Liver (tissue), 9 donors: Measurements from ENCODE around the gene CSTF3. TPM values are rescaled to one million over a fixed set of nuclear protein-coding genes. Genes with fewer than 3 reads are reported as not detected.

ENCODE experiments used
- DNase-seq: peaks from one replicate; pipeline ENCODE4 v3.0.0-alpha.2; 2017; ENCODE audit warnings: low spot score
- H3K27ac ChIP-seq, 2 donors: one replicate each; pipeline ENCODE4 v1.7.0; 2013; ENCODE audit warnings: inconsistent platforms in 2 of 2, low read length in 2 of 2, control low read depth in 1 of 2, low read depth in 1 of 2, mild to moderate bottlenecking in 1 of 2
- H3K27me3 ChIP-seq, 4 donors: one replicate each; pipeline versions ENCODE4 v1.6.1 to v1.7.0; 2013; ENCODE audit warnings: low read length in 3 of 4, inconsistent platforms in 1 of 4, mild to moderate bottlenecking in 1 of 4, moderate library complexity in 1 of 4; ENCODE audit not compliant: control insufficient read depth in 4 of 4, insufficient read depth in 4 of 4
- H3K36me3 ChIP-seq, 4 donors: one replicate each; pipeline versions ENCODE4 v1.6.1 to v1.7.0; 2013; ENCODE audit warnings: low read length in 3 of 4, mild to moderate bottlenecking in 3 of 4, low read depth in 1 of 4, moderate library complexity in 1 of 4; ENCODE audit not compliant: control insufficient read depth in 4 of 4, insufficient read depth in 3 of 4
- H3K4me1 ChIP-seq, 4 donors: one replicate each; pipeline versions ENCODE4 v1.6.1 to v1.7.0; 2013; ENCODE audit warnings: low read length in 3 of 4, mild to moderate bottlenecking in 3 of 4, moderate library complexity in 1 of 4; ENCODE audit not compliant: control insufficient read depth in 4 of 4, insufficient read depth in 4 of 4
- H3K4me3 ChIP-seq, 3 donors: one replicate each; pipeline versions ENCODE4 v1.6.1 to v1.7.0; 2013; ENCODE audit warnings: low read length in 3 of 3, control low read depth in 1 of 3, low read depth in 1 of 3, mild to moderate bottlenecking in 1 of 3
- H3K9ac ChIP-seq, 2 donors: one replicate each; pipeline ENCODE4 v1.7.0; 2013; ENCODE audit warnings: low read length in 2 of 2, mild to moderate bottlenecking in 2 of 2, moderate library complexity in 2 of 2, control low read depth in 1 of 2, low read depth in 1 of 2
- H3K9me3 ChIP-seq, 4 donors: one replicate each; pipeline versions ENCODE4 v1.6.1 to v1.7.0; 2013; ENCODE audit warnings: low read length in 3 of 4; ENCODE audit not compliant: control insufficient read depth in 4 of 4
- ATF3 ChIP-seq: IDR thresholded peaks from 2 replicates; pipeline ENCODE4 v1.6.1; 2016; ENCODE audit warnings: antibody characterized with exemption
- CTCF ChIP-seq: fragments of 150-350 bp; IDR thresholded peaks from 2 replicates; pipeline ENCODE4 v1.5.1; 2017; ENCODE audit warnings: improper control_type of control experiment, low read depth, low read length; ENCODE audit not compliant: missing input control
- EGR1 ChIP-seq, 2 donors: IDR thresholded peaks; 2 replicates each; pipeline ENCODE4 v1.6.1; 2016 to 2018; ENCODE audit warnings: antibody characterized with exemption in 2 of 2, low read depth in 2 of 2
- FOXA1 ChIP-seq: IDR thresholded peaks from 2 replicates; pipeline ENCODE4 v1.6.1; 2016; ENCODE audit warnings: antibody characterized with exemption
- FOXA2 ChIP-seq: IDR thresholded peaks from 2 replicates; pipeline ENCODE4 v1.6.1; 2016; ENCODE audit warnings: antibody characterized with exemption
- GABPA ChIP-seq, 2 donors: IDR thresholded peaks in 1 of 2; conservative IDR thresholded peaks in 1 of 2; 2 replicates each; pipeline ENCODE4 v1.6.1; 2016; ENCODE audit warnings: antibody characterized with exemption in 2 of 2, mild to moderate bottlenecking in 1 of 2, moderate library complexity in 1 of 2
- HNF4G ChIP-seq: IDR thresholded peaks from 2 replicates; pipeline ENCODE4 v1.6.1; 2016; ENCODE audit warnings: antibody characterized with exemption
- JUND ChIP-seq, 2 donors: IDR thresholded peaks; 2 replicates each; pipeline ENCODE4 v1.6.1; 2016; ENCODE audit warnings: antibody characterized with exemption in 2 of 2
- MAX ChIP-seq: IDR thresholded peaks from 2 replicates; pipeline ENCODE4 v1.6.1; 2016; ENCODE audit warnings: antibody characterized with exemption
- RAD21 ChIP-seq, 2 donors: IDR thresholded peaks; 2 replicates each; pipeline ENCODE4 v1.6.1; 2016; ENCODE audit warnings: antibody characterized with exemption in 2 of 2, mild to moderate bottlenecking in 2 of 2
- REST ChIP-seq: IDR thresholded peaks from 2 replicates; pipeline ENCODE4 v1.6.1; 2016; ENCODE audit warnings: antibody characterized with exemption, mild to moderate bottlenecking
- RXRA ChIP-seq, 2 donors: IDR thresholded peaks; 2 replicates each; pipeline ENCODE4 v1.6.1; 2017 to 2018; ENCODE audit warnings: antibody characterized with exemption in 2 of 2, mild to moderate bottlenecking in 1 of 2
- TAF1 ChIP-seq: conservative IDR thresholded peaks from 2 replicates; pipeline ENCODE4 v1.6.1; 2016; ENCODE audit warnings: antibody characterized with exemption, mild to moderate bottlenecking
- WGBS: extraction: QIAGEN DNeasy Blood & Tissue Kit; methylation state at CpG from one replicate; pipeline ENCODE4 v1.1.7; 2013; 5-methylcytosine and 5-hydroxymethylcytosine counted together
- polyA plus RNA-seq, 2 donors: library from polyadenylated mRNA; stranded (reverse) in 1 of 2; unstranded in 1 of 2; fragments of 200-250 nt in 1 of 2; fragments of >200 nt in 1 of 2; fragmentation: Nextera tagmentation in 1 of 2; extraction: Ambion mirVana in 1 of 2; gene quantifications; one replicate each; pipeline versions ENCODE4 v1.2.1 to v1.2.3, GENCODE V29; 2013 to 2015
- total RNA-seq, 2 donors: library from RNA; depleted of rRNA; stranded (reverse); fragments of >200 nt; gene quantifications; one replicate each; pipeline ENCODE4 v1.2.3, GENCODE V29; 2014
- donor health status: healthy.
- donor health status: healthy.
- donor health status: healthy.
- donor health status: healthy.
- donor health status: healthy.

Gene CSTF3
- total and polyA plus RNA-seq, 4 donors, result 7.9 to 20.8 (median 12.3) TPM

GRCh38 chr11:33064033-33064825 is 97.1 kb downstream of the CSTF3 start:
- H3K9ac ChIP-seq, result no peak overlapping the region
- 72% methylated on average over 11 of the region's 11 CpGs for WGBS
- H3K27me3 ChIP-seq, result no peaks in the 10 kb centered on the region
- H3K27ac ChIP-seq, result no peak overlapping the region
- no peak overlapping the region for H3K4me3 ChIP-seq
- peaks cover 7 to 26% (median 15%) of the 10 kb centered on the region in 4 donors for H3K4me1 ChIP-seq
- no peaks in the 10 kb centered on the region for H3K9me3 ChIP-seq
- DNase-seq, result no peak
- TF ChIP-seq REST, result no peak
- no peak for TF ChIP-seq JUND (IDR thresholded peaks at IDR 0.05)
- no peak for TF ChIP-seq RXRA (IDR thresholded peaks at IDR 0.05)
- TF ChIP-seq GABPA (IDR thresholded peaks at IDR 0.05 in 1 of 2, conservative IDR thresholded peaks at IDR 0.05 in 1 of 2), result no peak
- TF ChIP-seq FOXA2, result no peak
- no peak for TF ChIP-seq ATF3
- TF ChIP-seq RAD21 (IDR thresholded peaks at IDR 0.05), result no peak
- no peak for TF ChIP-seq TAF1
- TF ChIP-seq CTCF, result no peak
- TF ChIP-seq HNF4G, result no peak
- TF ChIP-seq FOXA1, result no peak
- H3K36me3 ChIP-seq, result peaks cover 2 to 9% (median 4%) of the 10 kb centered on the region in 4 donors

- H3K9ac ChIP-seq, result no peak overlapping the region
- H3K27me3 ChIP-seq, result no peaks in the 10 kb centered on the region
- H3K4me1 ChIP-seq, result peaks cover 7 to 26% (median 15%) of the 10 kb centered on the region in 4 donors
- TF ChIP-seq RAD21 (IDR thresholded peaks at IDR 0.05) (no peak), FOXA1 (no peak), EGR1 (IDR thresholded peaks at IDR 0.05; ENCODE audit: low read depth in 2 of 2) (no peak), ATF3 (no peak), MAX (no peak), FOXA2 (no peak), JUND (IDR thresholded peaks at IDR 0.05) (no peak)
- no peak overlapping the region for H3K27ac ChIP-seq
- no peaks in the 10 kb centered on the region for H3K9me3 ChIP-seq
- 73% methylated on average over 3 of the region's 3 CpGs for WGBS
- no peak overlapping the region for H3K4me3 ChIP-seq
- no peak for DNase-seq
- peaks cover 0 to 3% (median 2%) of the 10 kb centered on the region in 4 donors for H3K36me3 ChIP-seq
Observed at GRCh38 chr11:33063326-33063881, 97.9 kb downstream of the CSTF3 start.
